NCI-H82 treated with DMSO at 0.1 percent for 48 hours (cell line): ENCODE results near the gene HSF5.
A peak's percentile ranks its signal among the peaks of the same experiment; 100 is the strongest.
"Not testable (repeated sequence)": the region's sequence is repeated elsewhere in the genome, so short reads cannot be mapped to it uniquely, and the experiment has no call there.

Experiments
- DNase-seq: peaks from one replicate; lab custom pipeline; 2025; ENCODE audit not compliant: unreplicated experiment; lab: John Stamatoyannopoulos, UW

HSF5 gene

DNA sequence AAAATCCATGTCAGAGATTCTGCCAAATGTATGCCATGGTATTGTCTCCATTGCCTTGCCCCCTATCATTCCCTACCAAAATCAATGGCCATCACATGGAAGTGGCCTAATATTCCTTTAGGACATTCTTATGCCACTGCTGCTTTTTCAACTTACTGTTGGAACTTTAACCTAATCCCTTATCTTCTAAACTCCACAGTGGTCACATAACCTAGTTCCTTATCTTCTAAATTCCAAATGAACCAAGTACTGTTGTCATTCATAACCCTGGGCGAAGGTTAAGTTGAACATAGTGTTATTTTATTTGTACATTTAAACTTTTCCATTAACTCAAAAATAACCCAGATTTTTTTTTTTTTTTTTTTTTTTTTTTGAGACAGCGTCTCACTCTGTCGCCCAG lies 3.6 kb downstream of the HSF5 start:
- no peak for DNase-seq

DNA sequence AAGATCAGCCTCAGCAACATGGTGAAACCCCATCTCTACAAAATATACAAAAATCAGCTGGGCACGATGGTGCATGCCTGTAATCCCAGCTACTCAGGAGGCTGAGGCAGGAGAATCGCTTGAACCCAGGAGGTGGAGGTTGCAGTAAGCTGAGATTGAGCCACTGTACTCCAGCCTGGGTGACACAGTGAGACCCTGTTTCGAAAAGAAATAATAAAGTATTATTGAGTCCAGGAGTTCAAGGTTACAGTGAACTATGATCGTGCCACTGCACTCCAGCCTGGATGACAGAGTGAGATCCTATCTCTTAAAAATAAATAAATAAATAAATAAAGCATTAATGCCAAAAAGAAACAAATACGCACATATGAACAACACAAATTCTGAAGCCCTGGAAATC lies 6.4 kb downstream of the HSF5 start:
- not testable (repeated sequence) for DNase-seq

GRCh38 chr17:58480090-58480489 lies 8.1 kb downstream of the HSF5 start:
- DNase-seq = no peak

GRCh38 chr17:58476812-58477211 lies 11.4 kb downstream of the HSF5 start:
- no peak for DNase-seq

- DNase-seq = no peak
Observed at GRCh38 chr17:58475985-58476384, 12.2 kb downstream of the HSF5 start.

- no peak for DNase-seq
Observed at GRCh38 chr17:58470356-58470755, 17.9 kb downstream of the HSF5 start.

DNA sequence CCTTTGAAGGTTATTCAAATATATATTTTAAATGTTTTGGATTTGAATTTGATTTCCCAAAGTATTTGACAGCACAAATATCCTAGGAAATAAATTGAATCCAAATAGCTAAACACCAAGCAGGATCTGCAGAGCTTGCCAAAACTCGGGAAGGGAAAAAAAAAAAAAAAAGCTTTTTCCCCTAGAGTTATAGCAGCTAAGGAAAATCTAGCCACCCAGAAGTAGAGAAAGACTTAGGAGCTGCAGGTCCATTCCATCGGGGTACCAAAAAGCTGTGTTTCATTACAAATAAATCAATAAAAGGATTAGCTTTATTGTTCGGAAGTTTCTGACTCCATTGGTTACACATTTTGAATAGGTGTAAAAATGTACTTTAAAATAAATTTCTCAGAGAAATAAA lies 19.3 kb downstream of the HSF5 start:
- no peak for DNase-seq

DNA sequence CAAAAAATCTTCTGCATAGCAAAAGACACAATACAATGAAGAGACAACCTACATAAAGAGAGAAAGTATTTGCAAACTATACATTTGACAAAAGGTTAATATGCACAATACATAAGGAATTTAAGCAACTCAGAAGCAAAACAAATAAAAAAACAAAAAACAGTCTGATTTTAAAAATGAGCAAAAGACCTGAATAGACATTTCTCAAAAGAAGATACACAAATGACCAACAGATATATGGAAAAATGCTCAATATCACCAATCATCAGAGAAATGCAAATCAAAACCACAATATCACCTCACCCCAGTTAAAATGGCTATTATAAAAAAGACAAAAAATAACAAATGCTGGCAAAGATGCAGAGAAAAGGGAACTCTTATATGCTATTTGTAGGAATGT lies 32.7 kb downstream of the HSF5 start:
- DNase-seq = no peak

GRCh38 chr17:58452738-58453137 lies 35.5 kb downstream of the HSF5 start:
- no peak for DNase-seq

GRCh38 chr17:58447039-58447975 lies 40.9 kb downstream of the HSF5 start:
- peak; percentile 68 for DNase-seq

DNA sequence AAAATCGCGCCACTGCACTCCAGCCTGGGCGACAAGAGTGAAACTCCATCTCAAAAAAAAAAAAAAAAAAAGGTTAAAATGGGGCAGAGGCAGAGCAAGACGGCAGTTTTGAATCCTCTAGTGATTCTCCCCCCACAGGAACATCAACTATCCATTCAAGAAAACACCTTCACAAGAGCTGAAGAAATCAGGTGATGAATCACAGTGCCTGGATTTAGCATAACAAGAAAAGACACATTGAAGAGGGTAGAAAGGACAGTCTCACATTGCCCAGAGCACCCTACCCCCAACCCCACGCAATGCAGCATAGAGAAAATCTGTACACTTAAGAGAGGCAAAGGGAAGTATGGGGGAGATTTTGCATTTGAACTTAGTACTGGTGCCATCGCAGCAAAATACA lies 42.1 kb downstream of the HSF5 start:
- DNase-seq = no peak

- no peak for DNase-seq
Observed at GRCh38 chr17:58436805-58437239, 51.4 kb downstream of the HSF5 start.

GRCh38 chr17:58436245-58436644 lies 52.0 kb downstream of the HSF5 start:
- no peak for DNase-seq

- no peak for DNase-seq
Observed at GRCh38 chr17:58432806-58433573, 55.2 kb downstream of the HSF5 start.

DNA sequence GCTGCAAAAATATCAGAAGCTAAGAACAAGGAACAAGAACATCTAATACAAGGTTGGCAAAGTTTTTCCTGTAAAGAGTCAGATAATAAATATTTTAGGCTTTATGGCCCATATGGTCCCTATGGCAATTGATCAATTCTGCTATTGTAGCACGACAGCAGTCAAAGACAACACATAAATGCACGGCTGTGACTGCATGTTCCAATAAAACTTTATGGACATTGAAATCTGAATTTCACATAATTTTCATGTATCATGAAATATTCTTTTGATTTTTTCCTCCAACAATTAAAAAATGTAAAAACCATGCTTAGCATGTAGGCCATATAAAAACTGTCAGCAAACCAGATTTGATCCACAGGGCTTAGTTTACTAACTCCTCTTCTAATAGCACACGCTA lies 60.4 kb downstream of the HSF5 start:
- DNase-seq = no peak

DNA sequence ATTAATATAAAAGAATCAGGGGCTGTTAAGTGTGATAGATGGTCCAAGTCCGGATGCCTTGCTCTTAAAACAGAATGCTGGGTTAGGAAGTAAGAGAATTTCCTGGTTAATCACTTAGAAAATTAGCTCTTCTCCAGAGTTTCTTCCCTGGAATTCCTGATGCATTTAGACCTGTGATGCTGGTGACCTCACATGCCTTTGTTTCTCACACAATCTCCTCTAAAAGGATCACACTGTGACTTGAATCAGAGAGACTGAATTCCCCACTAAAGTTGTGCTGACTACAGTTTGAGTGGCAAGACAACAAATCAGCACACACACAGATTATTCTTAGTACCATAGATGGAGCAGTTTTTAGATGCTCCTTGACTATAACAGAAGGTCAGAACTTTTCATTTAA lies 66.5 kb downstream of the HSF5 start:
- DNase-seq = no peak

DNA sequence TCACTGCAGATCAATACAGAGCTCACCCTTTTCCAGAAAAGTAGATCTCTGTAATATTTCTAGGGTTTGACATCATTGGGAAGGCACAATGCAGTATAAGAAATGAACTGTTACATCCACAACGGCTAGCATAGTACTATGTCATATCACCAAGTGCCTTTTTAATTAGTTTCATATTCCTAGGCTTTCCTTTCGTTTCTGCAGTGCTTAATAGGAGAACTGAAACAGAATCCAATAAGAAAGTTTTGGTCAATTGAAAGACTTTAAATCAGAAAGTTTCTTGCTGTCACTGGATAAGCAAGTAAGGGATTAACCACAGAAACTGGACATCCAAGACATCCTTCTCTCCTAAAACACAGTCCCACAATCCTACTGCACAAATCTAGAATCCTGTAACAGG lies 67.4 kb downstream of the HSF5 start:
- no peak for DNase-seq

DNA sequence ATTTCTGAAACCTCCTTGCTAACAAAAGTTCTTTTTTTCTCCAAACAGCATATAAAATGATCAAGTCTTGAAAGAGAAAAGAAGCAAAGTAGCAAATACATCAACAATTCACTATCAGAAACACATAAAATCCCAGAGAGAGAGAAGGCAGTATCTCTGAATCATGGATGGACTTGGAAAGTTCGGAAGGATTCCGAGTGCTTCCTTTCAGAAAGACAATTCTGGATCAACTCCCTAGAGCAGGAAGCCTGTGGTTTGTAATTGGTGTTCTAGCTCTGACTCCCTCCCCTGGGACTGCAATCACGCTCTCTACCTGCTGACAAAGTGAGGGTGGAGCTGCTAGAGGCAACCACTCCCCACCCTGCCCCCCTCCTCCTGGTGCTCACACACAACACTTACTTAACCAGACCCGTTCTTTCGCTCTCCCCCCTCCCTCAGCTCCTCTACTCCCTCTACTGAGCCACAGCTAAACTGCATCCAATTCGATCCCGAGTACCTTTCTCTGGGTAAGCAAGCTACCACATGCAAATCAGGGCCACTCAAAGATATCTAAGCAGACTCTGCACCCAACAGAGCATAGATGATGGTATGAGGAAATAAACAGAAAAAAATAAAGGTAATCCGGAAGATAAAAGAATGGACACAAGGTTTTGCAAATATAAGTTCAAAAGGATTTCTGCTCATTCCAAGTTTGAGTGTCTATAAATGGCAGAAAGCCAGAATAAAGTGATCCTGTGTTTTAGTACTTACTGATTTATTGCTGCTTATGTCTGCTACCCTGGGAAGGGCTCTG lies 70.7 kb downstream of the HSF5 start, which contains the start of gene RNF43:
TSS of gene RNF43 (minus strand) at position 235 of the 793 bp plus-strand sequence. CDS start 1,957 bp downstream, outside the sequence.
- peak; percentile 96 for DNase-seq

DNA sequence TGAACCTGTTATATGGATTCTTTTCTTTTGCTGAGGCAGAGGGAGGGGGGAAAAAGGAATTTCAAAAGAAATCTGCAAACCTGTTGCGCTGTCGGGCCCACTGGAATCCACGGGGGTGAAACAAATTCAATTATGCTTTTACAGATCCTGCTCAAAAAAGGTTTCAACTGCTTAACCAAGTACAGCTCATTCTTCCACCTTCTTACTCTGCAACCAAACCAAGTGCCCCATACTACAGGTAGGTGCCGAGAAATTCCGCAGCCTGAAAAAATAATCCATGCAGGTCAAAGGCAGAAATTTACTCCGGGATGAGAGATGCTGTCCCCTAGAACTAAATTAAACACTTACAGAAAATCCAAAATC lies 71.3 kb downstream of the HSF5 start:
- no peak for DNase-seq

DNA sequence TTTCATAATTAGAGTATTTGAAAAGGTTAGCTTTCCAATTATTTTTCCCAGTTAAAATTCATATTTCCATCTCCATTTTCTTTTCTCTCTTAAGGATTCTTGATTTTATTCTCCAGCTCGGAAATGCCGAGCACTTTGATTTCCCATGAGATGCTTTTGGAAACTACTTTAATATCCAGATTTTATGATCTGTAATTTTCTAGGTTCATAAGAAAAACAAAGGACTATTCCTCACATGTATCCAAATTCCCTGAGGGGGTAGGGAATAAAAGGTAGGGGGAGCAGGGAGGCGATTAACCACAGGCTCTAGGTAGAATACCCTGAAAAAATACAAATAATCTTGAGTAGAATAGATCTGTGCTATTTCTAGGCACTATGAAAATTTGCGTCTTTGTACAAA lies 71.8 kb downstream of the HSF5 start:
- DNase-seq = no peak

GRCh38 chr17:58415371-58416055 lies 72.7 kb downstream of the HSF5 start:
- no peak for DNase-seq
